Lung microvascular endothelial cell (primary cell): Measurements from ENCODE around the gene ASTN2. TPM values are rescaled to one million over a fixed set of nuclear protein-coding genes. Genes with fewer than 3 reads are reported as not detected.

Experiments used
- DNase-seq, 2 donors: peaks; one replicate each; pipeline versions ENCODE4 v3.0.0 to v3.0.0-alpha.2; 2010; ENCODE audit warnings: low read depth in 2 of 2
- total RNA-seq: library from RNA; depleted of rRNA; stranded (reverse); fragments of >200 nt; gene quantifications from 2 replicates; pipeline ENCODE4 v1.2.1, GENCODE V29; 2014

ASTN2 gene
- total RNA-seq, 1 donor from 2014 or later, result 0.99 TPM

DNA sequence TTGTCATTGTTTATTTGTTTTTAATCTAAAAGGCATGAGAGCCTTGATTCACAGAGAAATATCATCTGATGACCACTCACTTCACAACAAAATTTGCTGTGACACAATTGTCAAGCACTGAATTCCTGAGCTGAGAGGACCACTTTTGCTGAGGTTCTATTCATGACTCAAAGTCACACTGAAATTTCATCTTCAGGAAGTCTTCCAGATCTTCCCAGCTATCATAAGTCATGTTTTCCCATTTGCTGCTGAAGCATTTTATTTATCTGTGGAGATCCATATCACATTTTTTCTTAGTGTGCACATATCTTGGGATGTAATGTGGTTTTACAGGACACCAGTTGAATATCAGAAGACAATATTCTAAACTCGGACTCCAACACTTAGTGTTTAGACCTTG, 982.8 kb downstream of the ASTN2 start:
- no peak for DNase-seq

DNA sequence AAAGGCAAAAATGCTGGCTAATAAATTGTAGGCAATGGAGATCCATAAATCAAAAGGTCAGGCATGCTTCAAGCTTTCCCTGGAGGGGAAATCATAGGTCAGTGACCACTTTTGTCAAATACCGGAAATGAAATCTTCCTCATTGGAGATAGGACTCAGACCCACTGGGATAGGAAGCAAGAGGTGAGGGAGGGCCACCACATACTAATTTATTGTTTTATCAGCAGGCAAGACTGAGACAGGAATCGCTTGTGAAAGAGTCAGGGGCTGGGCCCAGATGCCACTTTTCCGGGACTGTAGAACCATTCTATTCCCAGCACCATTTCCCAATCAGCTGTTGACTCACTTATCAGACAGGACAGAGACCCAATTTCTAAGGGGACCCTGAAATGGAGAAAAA, 984.0 kb downstream of the ASTN2 start:
- peak in 1 of 2 donors; percentile 38 for DNase-seq

GRCh38 chr9:116425244-116425643, 989.6 kb downstream of the ASTN2 start:
- DNase-seq, result no peak

DNA sequence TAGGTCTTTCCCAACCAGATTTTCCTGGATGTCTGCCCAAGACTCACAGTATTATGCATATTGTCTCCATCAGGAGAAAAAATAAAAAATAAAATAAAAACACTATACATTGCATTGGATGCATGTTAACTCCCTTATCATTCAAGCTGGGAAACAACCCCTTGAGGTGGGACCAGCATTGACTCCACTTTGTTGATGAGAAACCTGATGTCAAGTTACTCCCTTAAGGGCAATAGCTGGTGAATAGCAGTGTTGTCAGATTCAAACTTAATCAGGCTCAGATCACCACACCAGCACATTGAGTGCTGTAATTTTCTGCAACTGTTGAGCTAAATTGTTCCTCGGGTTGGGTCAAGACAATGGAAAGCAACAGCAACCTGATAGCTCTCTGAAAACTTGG, 991.7 kb downstream of the ASTN2 start:
- no peak for DNase-seq

- DNase-seq, result no peak
Observed at GRCh38 chr9:116422119-116422979, 992.5 kb downstream of the ASTN2 start.

GRCh38 chr9:116420993-116421538, 993.8 kb downstream of the ASTN2 start:
- DNase-seq, result no peak

GRCh38 chr9:116419181-116419580, 995.7 kb downstream of the ASTN2 start:
- DNase-seq, result no peak

DNA sequence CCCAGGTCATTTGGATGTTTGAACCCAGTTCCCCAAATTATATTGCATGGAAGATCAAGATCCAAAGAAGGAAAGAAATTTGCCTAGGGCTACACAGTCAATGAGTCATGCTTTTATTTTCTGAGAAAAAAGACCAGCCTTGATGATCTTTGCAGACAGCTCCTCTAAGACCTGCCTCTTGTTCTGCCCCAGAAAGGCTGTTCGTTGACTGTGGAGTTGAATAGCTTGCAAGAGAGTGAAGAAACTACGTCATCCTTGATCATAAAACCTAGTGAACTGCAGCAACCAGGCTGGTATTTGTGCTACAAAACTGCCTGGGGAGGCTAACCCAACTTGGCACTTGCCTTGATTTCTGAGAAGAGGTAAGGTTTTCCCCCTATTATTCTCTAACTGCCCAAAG, 997.4 kb downstream of the ASTN2 start:
- no peak for DNase-seq

- no peak for DNase-seq
Observed at GRCh38 chr9:116416421-116416820, 998.4 kb downstream of the ASTN2 start.

GRCh38 chr9:116414374-116414773, 1000.5 kb downstream of the ASTN2 start:
- no peak for DNase-seq

DNA sequence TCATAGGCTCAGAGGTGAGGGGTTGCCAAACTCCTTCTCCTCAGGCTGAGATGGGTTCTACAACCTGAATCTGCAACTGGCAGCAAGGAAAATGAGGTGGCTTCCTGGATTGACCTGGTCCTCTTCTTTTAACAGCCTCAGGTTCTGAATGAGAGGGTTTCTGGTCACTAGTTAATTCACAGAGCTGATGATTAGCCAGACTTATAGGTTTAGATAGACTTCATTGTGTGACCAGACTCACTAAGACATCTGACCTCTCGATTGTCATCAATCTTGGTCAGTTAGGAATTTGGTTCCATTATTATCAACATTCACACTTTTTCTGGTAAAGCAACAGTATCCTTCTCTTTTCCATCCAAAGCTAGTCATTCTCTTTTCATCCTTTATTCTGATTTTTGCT, 1003.4 kb downstream of the ASTN2 start:
- DNase-seq, result no peak

GRCh38 chr9:116409638-116410037, 1005.2 kb downstream of the ASTN2 start:
- no peak for DNase-seq

DNA sequence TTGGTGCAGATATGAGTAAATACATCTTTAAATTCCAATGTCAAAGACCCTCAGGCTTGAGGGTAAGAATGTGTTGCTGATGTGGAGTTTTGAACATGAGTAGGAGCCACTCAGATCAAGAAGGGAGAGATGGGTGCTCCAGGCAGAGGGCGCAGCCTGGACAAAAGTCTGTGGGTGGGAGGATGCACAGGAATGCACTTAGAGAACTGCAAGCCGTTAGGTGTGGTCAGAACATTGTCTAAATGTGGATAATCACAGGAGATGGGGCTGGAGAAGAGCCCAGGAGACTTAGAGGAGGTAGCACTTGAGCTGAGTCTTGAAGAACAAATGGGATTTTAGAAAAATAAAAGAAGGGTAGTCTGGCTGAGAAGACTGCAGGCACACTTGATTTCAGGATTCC, 1005.7 kb downstream of the ASTN2 start:
- no peak for DNase-seq

- DNase-seq, result no peak
Observed at GRCh38 chr9:116406469-116406868, 1008.4 kb downstream of the ASTN2 start.

DNA sequence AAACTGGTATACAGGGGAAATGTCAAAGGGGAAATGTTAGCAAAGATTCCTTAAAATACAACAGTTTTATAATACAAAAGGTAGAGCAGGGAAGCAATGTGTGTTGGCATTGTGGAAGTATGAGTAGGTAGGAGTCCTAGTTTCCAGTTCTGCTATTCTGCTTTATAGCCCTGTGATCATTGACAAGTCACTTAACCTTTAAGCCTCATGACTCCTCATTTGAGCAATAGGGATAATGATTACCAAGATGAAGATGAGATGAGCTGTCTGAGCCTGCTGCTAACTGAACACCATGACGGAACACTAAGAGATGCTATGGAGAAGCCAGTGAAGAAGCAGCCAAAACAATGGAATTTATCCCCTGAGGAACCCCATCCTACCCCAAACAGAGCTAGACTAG, 1009.5 kb downstream of the ASTN2 start:
- no peak for DNase-seq

- no peak for DNase-seq
Observed at GRCh38 chr9:116404228-116404627, 1010.6 kb downstream of the ASTN2 start.

- no peak for DNase-seq
Observed at GRCh38 chr9:116403171-116403570, 1011.7 kb downstream of the ASTN2 start.

- DNase-seq, result no peak
Observed at GRCh38 chr9:116395699-116396037, 1019.2 kb downstream of the ASTN2 start.

DNA sequence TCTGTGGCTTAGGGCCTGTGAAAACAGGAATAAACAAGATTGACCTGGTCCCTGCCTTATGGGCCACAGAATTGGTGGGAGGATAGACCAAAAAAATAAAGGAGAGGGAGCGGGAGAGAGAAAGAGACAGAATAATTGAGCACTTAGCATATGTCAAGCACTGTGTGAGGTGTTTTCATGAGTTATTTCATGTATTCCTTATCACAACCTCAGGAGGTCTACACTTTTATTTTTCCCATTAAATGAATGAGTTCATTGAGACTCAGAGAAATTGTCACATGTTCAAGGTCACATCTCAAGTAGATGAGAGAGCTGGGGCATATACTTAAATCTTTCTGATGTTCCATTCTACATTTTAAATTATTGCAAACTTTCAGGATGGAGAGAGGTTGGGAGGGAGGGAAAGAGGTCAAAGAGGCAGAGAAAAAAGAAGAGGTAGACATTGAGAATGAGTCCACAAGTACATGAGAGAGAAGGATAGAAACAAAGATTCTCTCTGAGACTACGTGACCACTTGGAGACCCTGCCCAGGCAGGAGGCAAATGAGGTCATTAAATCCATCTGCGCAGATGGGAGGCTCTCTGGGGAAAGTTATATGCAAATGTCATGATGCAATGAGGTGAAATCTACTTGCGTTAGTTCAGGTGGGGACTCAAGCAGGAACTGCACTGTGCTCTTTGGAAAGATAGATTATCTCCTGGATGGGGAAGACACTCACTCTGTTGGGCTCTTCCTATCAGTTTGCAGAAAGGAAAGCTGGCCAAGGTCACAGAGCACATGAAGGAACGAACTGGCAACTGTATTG, 1019.8 kb downstream of the ASTN2 start:
- no peak for DNase-seq

GRCh38 chr9:116394070-116394469, 1020.8 kb downstream of the ASTN2 start:
- DNase-seq, result no peak

DNA sequence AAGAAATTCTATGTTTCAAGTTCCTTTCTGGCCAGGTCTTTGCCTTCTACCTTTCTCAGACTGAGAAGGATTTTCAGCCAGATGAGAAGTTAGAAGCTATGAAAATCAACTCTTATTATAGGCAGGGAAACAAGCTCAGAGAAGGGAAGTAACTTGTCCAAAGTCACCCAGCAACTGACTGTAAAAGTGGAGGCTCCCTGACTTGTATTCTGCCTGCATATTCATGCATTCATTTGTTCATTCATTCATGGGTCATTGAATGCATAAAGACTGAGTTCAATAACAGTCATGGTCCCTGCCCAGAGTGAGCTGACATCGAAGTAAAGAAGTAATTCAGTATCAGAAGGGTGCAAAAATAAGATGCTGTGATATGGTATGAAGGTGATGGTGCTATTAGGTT, 1021.7 kb downstream of the ASTN2 start:
- no peak for DNase-seq

DNA sequence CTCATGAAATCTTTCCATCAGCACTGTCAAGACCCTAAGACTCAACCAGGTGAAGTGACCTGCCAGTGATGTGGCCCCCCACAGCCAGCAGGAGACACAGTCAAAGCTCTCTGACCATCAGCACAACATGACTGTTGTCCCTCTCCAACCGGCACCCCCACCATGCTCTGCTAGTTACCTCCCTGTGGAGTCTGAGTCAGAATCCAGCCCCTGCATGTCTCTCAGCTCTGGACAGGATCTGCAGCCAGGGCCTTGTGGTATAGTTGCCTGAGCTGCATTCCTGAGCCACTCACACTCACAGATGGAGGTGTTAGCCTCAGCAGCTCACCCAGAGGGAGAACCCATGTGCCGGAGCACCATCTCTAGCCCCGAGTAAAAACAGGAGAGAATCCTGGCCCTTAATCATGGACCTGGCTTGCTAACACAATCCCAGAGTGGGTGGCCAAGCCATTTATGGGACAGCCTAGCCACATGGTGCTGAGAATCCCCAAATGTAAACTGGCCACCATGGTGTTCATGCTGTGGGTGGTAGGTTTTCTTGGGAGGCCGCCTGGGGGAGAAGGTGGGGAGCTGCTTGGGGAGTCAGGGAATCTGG, 1023.5 kb downstream of the ASTN2 start:
- no peak for DNase-seq
